A673 (cell line): ENCODE measurements around the gene NEK5. TPM values are rescaled to one million over a fixed set of nuclear protein-coding genes. Genes with fewer than 3 reads are reported as not detected.
A peak's percentile ranks its signal among the peaks of the same experiment; 100 is the strongest.

Experiments used
- BruUV-seq: library from RNA; stranded (reverse); fragments of 400-500 nt; replicated peaks from 2 replicates; lab custom pipeline; 2021; lab: Mats Ljungman, UMichigan
- CTCF ChIA-PET: fragments of 300-600 bp; sonication (Branson Sonifier 250); formaldehyde crosslinking; loops from one replicate; lab custom pipeline; 2022; ENCODE audit warnings: antibody characterized with exemption; lab: Charles Lee
- POLR2A ChIA-PET: fragments of 300-600 bp; sonication (Branson Sonifier 250); formaldehyde crosslinking; loops from one replicate; lab custom pipeline; 2022; ENCODE audit warnings: antibody characterized with exemption; ENCODE audit not compliant: low non-redundant PET; lab: Charles Lee
- DNase-seq: peaks from one replicate; pipeline ENCODE4 v3.0.0-alpha.2; 2015; ENCODE audit warnings: low spot score
- H3K27ac ChIP-seq: fragments of 200-600 bp; sonication (generic); 2 replicates; pipeline ENCODE4 v1.5.1; 2016; ENCODE audit warnings: mixed run types, low read depth, mild to moderate bottlenecking, mixed read lengths, antibody characterized with exemption, low read length; ENCODE audit not compliant: poor library complexity, severe bottlenecking
- H3K27me3 ChIP-seq: fragments of 200-600 bp; sonication (generic); replicated peaks from 2 replicates; pipeline ENCODE4 v1.6.1; 2017; ENCODE audit warnings: mixed run types, low read depth, mild to moderate bottlenecking, mixed read lengths, antibody characterized with exemption, low read length; ENCODE audit not compliant: insufficient read depth, poor library complexity
- H3K36me3 ChIP-seq: fragments of 200-600 bp; sonication (generic); 2 replicates; pipeline ENCODE4 v1.6.1; 2016; ENCODE audit warnings: mixed run types, mild to moderate bottlenecking, mixed read lengths, antibody characterized with exemption, low read length; ENCODE audit not compliant: insufficient read depth, poor library complexity, severe bottlenecking
- H3K4me1 ChIP-seq: fragments of 200-600 bp; sonication (generic); 2 replicates; pipeline ENCODE4 v1.6.1; 2017; ENCODE audit warnings: mixed run types, mild to moderate bottlenecking, mixed read lengths, antibody characterized with exemption, low read length; ENCODE audit not compliant: insufficient read depth, poor library complexity, severe bottlenecking
- H3K4me3 ChIP-seq: fragments of 200-600 bp; sonication (generic); 2 replicates; pipeline ENCODE4 v1.5.1; 2016; ENCODE audit warnings: low read depth, mixed run types, mild to moderate bottlenecking, mixed read lengths, low read length; ENCODE audit not compliant: poor library complexity, severe bottlenecking
- H3K9me3 ChIP-seq: fragments of 200-600 bp; sonication (generic); 2 replicates; pipeline ENCODE4 v1.6.1; 2016; ENCODE audit warnings: mixed run types, low read depth, mild to moderate bottlenecking, mixed read lengths, antibody characterized with exemption, low read length; ENCODE audit not compliant: poor library complexity, severe bottlenecking
- EZH2 ChIP-seq: fragments of 200-600 bp; sonication (generic); IDR thresholded peaks from 2 replicates; pipeline ENCODE4 v1.6.1; 2017; ENCODE audit warnings: borderline replicate concordance, low read depth, mild to moderate bottlenecking, mixed read lengths, antibody characterized with exemption, low read length; ENCODE audit not compliant: poor library complexity, severe bottlenecking
- intact Hi-C: fragments of 100-400 bp; cut with micrococcal nuclease; formaldehyde crosslinking; loops from one replicate; pipeline ENCODE4 v1.10.0; 2022; ENCODE audit not compliant: unreplicated experiment
- total RNA-seq: library from RNA; stranded (reverse); gene quantifications from 2 replicates; pipeline ENCODE4 v1.2.3, GENCODE V29; 2021
- TF ChIP-seq, protein P1 (sequence below): fragments of 300-800, 200-600 bp; sonication (generic); conservative IDR thresholded peaks from 2 replicates; pipeline ENCODE4 v1.5.1; 2017; ENCODE audit warnings: low read depth, mild to moderate bottlenecking, antibody characterized with exemption, low read length, moderate library complexity, mixed read lengths

NEK5 gene
- total RNA-seq, 1 experiment from 2014 or later: not detected

DNA sequence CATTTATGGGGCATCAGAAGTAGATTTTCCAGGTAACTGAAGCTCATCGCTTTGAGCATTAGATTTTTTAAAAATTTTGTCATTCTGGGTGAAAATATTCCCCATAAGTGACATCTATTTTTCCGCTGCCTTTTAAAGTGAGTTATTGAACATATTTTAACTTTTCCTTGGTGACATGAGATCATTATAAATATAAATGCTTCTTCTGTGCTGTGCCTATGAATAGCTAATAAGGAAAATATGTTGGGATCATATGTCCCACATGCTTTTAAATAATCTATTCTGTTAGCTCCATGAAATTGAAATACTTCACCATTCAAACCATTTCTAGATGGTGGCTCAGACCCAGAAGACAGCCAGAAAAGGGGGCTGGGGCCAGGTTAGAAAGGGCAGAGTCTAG lies 131.7 kb downstream of the NEK5 start:
- intact Hi-C loops: no loop called here
- DNase-seq: no peak
- ChIA-PET CTCF (no interaction called here), POLR2A (no interaction called here)
- Histone ChIP-seq H3K36me3 (no peaks in the 10 kb centered on the region), H3K9me3 (no peaks in the 10 kb centered on the region), H3K27ac (no peak overlapping the region), H3K4me3 (no peak overlapping the region), H3K27me3 (peaks cover 15% of the 10 kb centered on the region), H3K4me1 (no peaks in the 10 kb centered on the region)
- BruUV-seq: no TSS peak
- no peak for TF ChIP-seq EZH2
- TF ChIP-seq, protein P1, sequence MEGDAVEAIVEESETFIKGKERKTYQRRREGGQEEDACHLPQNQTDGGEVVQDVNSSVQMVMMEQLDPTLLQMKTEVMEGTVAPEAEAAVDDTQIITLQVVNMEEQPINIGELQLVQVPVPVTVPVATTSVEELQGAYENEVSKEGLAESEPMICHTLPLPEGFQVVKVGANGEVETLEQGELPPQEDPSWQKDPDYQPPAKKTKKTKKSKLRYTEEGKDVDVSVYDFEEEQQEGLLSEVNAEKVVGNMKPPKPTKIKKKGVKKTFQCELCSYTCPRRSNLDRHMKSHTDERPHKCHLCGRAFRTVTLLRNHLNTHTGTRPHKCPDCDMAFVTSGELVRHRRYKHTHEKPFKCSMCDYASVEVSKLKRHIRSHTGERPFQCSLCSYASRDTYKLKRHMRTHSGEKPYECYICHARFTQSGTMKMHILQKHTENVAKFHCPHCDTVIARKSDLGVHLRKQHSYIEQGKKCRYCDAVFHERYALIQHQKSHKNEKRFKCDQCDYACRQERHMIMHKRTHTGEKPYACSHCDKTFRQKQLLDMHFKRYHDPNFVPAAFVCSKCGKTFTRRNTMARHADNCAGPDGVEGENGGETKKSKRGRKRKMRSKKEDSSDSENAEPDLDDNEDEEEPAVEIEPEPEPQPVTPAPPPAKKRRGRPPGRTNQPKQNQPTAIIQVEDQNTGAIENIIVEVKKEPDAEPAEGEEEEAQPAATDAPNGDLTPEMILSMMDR: no peak

DNA sequence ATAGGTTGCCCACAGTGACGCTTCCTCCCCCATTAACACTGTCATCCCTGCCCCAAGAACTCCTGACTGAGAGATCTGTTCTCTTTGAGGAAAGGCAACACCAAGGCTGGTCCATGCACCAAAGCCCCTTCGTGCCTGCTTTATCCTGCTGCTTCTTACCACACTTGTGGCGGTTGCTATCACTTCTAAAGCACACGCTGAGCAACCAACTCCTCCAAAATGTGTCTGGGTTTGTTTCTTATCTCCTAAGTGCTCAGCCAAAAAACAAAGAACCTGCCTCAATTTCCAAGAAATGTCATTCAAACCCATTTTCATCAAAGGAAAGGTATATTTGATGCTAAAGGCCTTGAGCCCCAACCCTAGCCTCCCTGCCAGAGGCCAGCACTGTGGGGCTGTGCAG lies 132.2 kb downstream of the NEK5 start:
- no TSS peak for BruUV-seq
- no peaks in the 10 kb centered on the region for H3K4me1 ChIP-seq
- TF ChIP-seq, protein P1: no peak
- TF ChIP-seq EZH2: no peak
- H3K36me3 ChIP-seq: no peaks in the 10 kb centered on the region
- no peak for DNase-seq
- H3K4me3 ChIP-seq: no peak overlapping the region
- intact Hi-C loops: no loop called here
- POLR2A ChIA-PET: no interaction called here
- CTCF ChIA-PET: no interaction called here
- no peaks in the 10 kb centered on the region for H3K9me3 ChIP-seq
- H3K27ac ChIP-seq: no peak overlapping the region
- H3K27me3 ChIP-seq: peaks cover 15% of the 10 kb centered on the region

DNA sequence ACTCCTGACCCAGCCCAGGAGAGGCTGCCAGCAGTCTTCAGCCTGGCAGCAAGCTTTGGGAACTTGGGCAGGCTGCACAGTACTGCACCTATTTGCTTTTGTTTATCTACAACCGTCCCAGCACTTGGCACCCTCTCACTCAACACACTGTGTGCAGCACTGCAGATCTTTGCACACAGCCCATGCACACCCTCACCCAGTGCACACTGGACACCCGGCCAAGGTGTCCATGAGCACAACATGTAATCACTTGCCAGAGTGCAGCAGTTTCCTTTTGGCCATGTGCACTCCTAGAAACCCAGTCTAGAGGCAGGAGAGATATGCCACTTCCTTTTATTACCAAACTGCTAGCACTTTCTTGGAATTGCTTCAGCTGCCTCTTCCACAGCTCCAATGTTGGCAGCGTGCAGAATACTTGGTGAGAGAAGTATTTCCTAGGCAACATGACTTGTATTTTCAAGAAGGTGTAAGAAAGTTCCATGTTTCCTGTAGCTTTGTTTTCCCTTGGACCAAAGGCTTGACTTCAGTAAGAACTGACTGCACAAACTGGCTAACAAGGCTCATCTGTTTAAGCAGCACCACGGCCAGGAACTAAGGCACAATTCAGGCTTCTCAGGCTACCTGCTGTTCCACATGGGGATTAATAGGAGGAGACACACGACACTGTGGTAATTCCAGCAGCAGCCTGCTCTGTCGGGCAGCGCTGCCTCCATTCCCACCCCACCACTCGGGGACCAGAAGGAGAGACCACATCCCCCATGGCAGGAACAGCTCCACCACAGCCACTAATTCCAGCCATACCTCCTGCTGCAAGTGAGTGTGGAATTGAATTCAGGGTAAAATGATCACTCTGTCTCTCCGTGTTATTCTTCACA lies 133.0 kb downstream of the NEK5 start:
- Histone ChIP-seq H3K36me3 (no peaks in the 10 kb centered on the region), H3K27me3 (peaks cover 15% of the 10 kb centered on the region), H3K9me3 (no peaks in the 10 kb centered on the region), H3K4me3 (no peak overlapping the region), H3K4me1 (no peaks in the 10 kb centered on the region), H3K27ac (no peak overlapping the region)
- intact Hi-C loops: no loop called here
- peak; percentile 39 for DNase-seq
- TF ChIP-seq, protein P1: peak; percentile 29; the same call in 1 of the 2 replicates
- TF ChIP-seq EZH2: no peak
- ChIA-PET CTCF (no interaction called here), POLR2A (no interaction called here)
- BruUV-seq: no TSS peak
